NCI-H69 (cell line): ENCODE measurements around the gene STARD3.

Experiments used
- DNase-seq: peaks from one replicate; lab custom pipeline; 2025; lab: John Stamatoyannopoulos, UW

The STARD3 gene

GRCh38 chr17:39639043-39639442, 2.1 kb downstream of the STARD3 start:
- DNase-seq: no peak

GRCh38 chr17:39639566-39640458, 2.9 kb downstream of the STARD3 start:
- no peak for DNase-seq

GRCh38 chr17:39640591-39641031, 3.7 kb downstream of the STARD3 start:
- DNase-seq: no peak

GRCh38 chr17:39641097-39641496, 4.2 kb downstream of the STARD3 start:
- DNase-seq: no peak

GRCh38 chr17:39641883-39642282, 4.9 kb downstream of the STARD3 start:
- no peak for DNase-seq

- DNase-seq: no peak
These were observed 5.5 kb downstream of the STARD3 start for GRCh38 chr17:39642291-39643074.

- DNase-seq: no peak
These were observed 6.3 kb downstream of the STARD3 start for GRCh38 chr17:39643271-39643670.

- DNase-seq: no peak
These were observed 10.3 kb downstream of the STARD3 start for GRCh38 chr17:39647256-39647655.

- no peak for DNase-seq
These were observed 11.8 kb downstream of the STARD3 start for GRCh38 chr17:39648616-39649366.

GRCh38 chr17:39650121-39650579, 13.2 kb downstream of the STARD3 start:
- peak; percentile 39 for DNase-seq

GRCh38 chr17:39651923-39652586, 15.1 kb downstream of the STARD3 start:
- DNase-seq: no peak

GRCh38 chr17:39652587-39653315, 15.8 kb downstream of the STARD3 start:
- DNase-seq: peak; percentile 25

GRCh38 chr17:39653316-39653661, 16.3 kb downstream of the STARD3 start:
- no peak for DNase-seq

GRCh38 chr17:39653662-39654331, 16.9 kb downstream of the STARD3 start:
- peak; percentile 55 for DNase-seq

GRCh38 chr17:39655105-39655504, 18.2 kb downstream of the STARD3 start:
- DNase-seq: no peak

- no peak for DNase-seq
These were observed 21.4 kb downstream of the STARD3 start for GRCh38 chr17:39658346-39658745.

GRCh38 chr17:39658760-39659159, 21.8 kb downstream of the STARD3 start:
- no peak for DNase-seq

GRCh38 chr17:39659279-39660010, 22.5 kb downstream of the STARD3 start:
- DNase-seq: no peak

GRCh38 chr17:39660011-39660360, 23.0 kb downstream of the STARD3 start:
- no peak for DNase-seq
